GM19351 (cell line): ENCODE results near the gene FBXO3.
A peak's percentile ranks its signal among the peaks of the same experiment; 100 is the strongest.
"Not testable (repeated sequence)": the region's sequence is repeated elsewhere in the genome, so short reads cannot be mapped to it uniquely, and the experiment has no call there.

ENCODE experiments used
- ATAC-seq: cut with Tn5 transposase; IDR thresholded peaks from one replicate; pipeline ENCODE4 v1.9.1; 2021; ENCODE audit warnings: mild to moderate bottlenecking, moderate library complexity; ENCODE audit not compliant: unreplicated experiment

FBXO3 gene, protein sequence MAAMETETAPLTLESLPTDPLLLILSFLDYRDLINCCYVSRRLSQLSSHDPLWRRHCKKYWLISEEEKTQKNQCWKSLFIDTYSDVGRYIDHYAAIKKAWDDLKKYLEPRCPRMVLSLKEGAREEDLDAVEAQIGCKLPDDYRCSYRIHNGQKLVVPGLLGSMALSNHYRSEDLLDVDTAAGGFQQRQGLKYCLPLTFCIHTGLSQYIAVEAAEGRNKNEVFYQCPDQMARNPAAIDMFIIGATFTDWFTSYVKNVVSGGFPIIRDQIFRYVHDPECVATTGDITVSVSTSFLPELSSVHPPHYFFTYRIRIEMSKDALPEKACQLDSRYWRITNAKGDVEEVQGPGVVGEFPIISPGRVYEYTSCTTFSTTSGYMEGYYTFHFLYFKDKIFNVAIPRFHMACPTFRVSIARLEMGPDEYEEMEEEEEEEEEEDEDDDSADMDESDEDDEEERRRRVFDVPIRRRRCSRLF

DNA sequence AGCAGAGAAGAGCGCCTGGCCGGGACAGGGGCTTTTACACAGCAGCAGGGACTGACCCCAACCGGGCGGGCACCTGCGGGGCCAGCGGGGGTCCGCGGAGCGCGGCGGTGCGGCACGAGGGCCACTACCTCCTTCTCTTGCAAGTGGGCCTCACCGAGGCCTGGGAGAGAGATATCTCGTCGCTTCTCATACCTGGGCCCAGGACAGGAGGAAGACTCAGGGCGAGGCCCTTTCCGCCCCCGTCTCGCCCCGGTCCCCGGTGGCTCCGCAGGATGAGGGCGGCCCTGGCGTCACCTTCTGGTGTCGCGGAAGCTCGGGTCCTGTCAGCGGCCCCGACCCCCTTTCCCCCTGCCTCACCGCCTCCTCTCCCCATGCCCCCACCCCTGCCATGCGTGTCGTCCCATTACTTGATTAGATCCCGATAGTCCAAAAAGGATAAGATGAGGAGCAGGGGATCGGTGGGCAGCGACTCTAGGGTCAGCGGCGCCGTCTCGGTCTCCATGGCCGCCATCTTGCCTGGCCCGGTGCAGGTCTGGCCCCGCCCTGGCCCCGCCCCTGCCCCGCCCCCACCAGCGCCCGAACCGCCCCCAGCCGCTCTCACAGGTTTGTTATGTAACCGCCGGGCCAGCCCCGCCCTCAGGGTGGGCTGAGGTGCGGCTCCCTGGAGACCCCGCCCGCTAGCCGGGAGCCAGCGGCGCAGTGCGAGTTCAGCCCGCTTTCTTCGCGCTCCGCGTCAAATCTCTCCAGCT lies at the start of gene FBXO3:
FBXO3 (minus strand) TSS at position 534 of the 749 bp plus-strand sequence; CDS start at position 511, 23 bp downstream.
- ATAC-seq: peak; percentile 70

GRCh38 chr11:33822981-33823380 lies 48.7 kb upstream of the FBXO3 start:
- ATAC-seq: not testable (repeated sequence)

GRCh38 chr11:33819278-33820035 lies 45.1 kb upstream of the FBXO3 start:
- no peak for ATAC-seq

- ATAC-seq: no peak
These were observed 34.0 kb upstream of the FBXO3 start for GRCh38 chr11:33808228-33808828.

- ATAC-seq: no peak
These were observed 30.2 kb upstream of the FBXO3 start for GRCh38 chr11:33804471-33804870.

GRCh38 chr11:33802194-33802950 lies 28.1 kb upstream of the FBXO3 start:
- no peak for ATAC-seq

- no peak for ATAC-seq
These were observed 27.5 kb upstream of the FBXO3 start for GRCh38 chr11:33801821-33802193.

GRCh38 chr11:33797879-33798278 lies 23.6 kb upstream of the FBXO3 start:
- ATAC-seq: no peak

GRCh38 chr11:33790040-33790439 lies 15.7 kb upstream of the FBXO3 start:
- ATAC-seq: no peak

DNA sequence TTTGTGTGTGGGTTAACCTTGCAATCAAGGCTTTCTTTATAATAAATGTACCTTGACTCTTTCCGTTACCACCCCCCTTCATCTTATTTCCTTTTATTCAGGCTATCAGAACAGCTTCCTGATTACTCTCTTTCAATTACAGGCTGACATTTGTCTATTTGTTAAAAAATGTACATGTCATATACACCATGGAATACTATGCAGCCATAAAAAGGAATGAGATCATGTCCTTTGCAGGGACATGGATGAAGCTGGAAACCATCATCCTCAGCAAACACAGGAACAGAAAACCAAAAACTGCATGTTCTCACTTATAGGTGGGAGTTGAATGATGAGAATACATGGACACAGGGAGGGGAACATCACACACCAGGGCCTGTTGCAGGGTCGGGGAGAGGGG lies 13.8 kb upstream of the FBXO3 start:
- not testable (repeated sequence) for ATAC-seq

DNA sequence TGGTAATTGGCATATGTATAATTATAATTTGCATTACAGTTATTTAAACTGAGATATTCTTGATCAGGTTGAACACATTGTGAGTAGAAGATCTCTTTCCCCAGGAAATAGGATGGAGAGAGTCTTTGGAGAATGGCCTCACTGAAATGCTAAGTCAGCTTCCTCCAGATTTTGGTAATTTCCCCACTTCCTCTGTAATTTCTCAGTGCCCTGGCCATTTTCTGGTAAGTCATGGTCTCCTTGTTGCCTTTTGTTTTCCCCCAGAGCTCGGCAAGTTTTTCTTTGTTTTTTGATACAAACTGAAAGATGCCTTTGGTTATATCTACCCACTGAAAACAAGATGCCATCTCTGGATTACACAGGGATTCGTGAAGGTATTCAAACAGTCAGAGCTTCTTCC lies 12.8 kb upstream of the FBXO3 start:
- no peak for ATAC-seq

GRCh38 chr11:33785609-33786008 lies 11.3 kb upstream of the FBXO3 start:
- ATAC-seq: no peak

DNA sequence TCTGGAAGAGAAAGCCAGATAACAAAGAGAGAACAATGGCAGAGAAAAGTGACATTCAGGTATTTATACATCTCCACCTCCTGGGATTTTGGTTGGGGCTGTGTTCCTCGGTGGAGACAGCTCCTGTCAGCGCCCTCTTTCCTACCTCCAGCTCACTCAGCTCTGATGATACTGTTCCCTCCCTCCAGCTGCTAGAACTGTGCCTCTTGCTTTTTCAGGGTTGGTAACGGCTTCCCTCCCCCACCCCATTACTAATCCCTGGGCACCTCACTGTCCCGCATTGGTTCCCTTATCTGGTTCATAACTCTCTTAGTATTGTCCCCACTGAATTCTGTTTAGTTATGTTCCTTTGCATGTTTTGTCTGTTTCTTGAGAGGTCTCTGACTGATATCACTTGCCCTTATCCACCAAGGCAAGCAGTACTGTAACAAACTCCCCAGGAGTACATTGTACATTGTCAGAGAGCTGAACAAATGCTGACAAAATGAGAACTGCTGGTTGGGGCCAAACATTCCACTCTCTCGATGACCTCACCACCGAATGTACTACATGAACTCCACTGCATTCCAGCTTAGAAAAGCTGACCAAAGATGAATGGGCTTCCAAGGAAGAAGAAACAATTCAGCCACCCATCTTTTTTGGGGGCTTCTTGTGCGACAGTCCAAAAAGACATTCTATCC lies 5.7 kb upstream of the FBXO3 start:
- ATAC-seq: no peak

DNA sequence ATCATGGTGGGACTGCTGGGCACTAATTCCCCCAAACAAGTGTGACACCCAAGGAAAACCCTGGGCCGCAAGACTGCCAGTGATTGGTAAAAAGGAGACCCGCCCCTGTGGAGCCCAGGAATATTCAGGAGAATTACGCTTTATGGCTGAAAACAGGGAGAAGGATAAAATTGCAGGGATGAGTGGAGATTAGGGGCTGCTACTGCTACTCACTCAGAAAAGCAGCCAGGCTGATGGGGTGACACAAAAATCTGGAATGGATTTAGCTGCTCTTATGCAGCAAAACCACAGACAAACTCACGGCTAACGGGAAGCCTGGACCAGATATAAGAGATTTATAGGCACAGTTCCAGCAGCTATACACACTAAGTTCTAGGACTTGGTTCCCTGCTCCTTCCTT lies 4.4 kb upstream of the FBXO3 start:
- no peak for ATAC-seq

DNA sequence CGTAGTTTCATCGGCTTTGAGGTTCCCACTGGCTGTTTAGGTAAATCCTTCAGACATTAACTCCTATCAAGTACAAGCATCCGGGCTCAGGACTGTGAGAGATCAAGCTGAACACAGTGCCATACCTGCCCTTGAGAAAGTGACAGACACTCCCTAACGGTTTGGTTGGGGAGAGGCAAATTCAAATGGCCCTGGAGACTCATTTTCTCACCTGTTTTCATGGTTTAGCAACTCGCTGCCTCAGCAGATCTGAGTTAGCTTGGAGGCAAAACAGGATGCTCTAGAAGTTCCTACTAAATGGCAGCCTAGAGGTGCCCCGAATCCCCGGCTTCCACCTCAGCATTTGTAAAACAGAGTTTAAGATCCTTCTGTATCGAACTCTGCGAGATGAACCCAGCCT lies 3.6 kb upstream of the FBXO3 start:
- no peak for ATAC-seq

GRCh38 chr11:33775832-33776470 lies 1.6 kb upstream of the FBXO3 start:
- peak; percentile 29 for ATAC-seq

- ATAC-seq: no peak
These were observed 1.1 kb upstream of the FBXO3 start for GRCh38 chr11:33775467-33775807.

- no peak for ATAC-seq
These were observed 581 bp upstream of the FBXO3 start for GRCh38 chr11:33774736-33775466.
